ENCODE data around the gene PMVK. TPM values are rescaled to one million over a fixed set of nuclear protein-coding genes. Genes with fewer than 3 reads are reported as not detected.

Gene PMVK
- total and polyA plus RNA-seq, 2 of the 8 experiments (the other 6 are each of a cell fraction or from before 2014, with no cell fraction given): 23.8 to 26.5 TPM

GRCh38 chr1:154944401-154945159, 8.1 kb upstream of the PMVK start (continued):
- TF ChIP-seq JUN (IDR thresholded peaks at IDR 0.05; ENCODE audit: low read depth, low read length) (no peak), CBX8 (IDR thresholded peaks at IDR 0.05; ENCODE audit: borderline replicate concordance, low read depth, low read length) (no peak), EZH2 (IDR thresholded peaks at IDR 0.05; ENCODE audit: low read depth, low read length, severe bottlenecking) (no peak), PHF8 (conservative IDR thresholded peaks at IDR 0.05; ENCODE audit: low read depth, low read length) (no peak), NANOG (IDR thresholded peaks at IDR 0.05; ENCODE audit: insufficient read depth, low read depth, low read length, poor library complexity, severe bottlenecking) (no peak), MAX (IDR thresholded peaks at IDR 0.05) (no peak), POU5F1 (IDR thresholded peaks at IDR 0.05; ENCODE audit: low read depth, low read length) (no peak), TCF12 (IDR thresholded peaks at IDR 0.05; ENCODE audit: low read depth, low read length) (no peak)

All from H1 (cell line).